Daoy (cell line): Measurements from ENCODE around the gene SEMA5A. TPM values are rescaled to one million over a fixed set of nuclear protein-coding genes. Genes with fewer than 3 reads are reported as not detected.
A peak's percentile ranks its signal among the peaks of the same experiment; 100 is the strongest.

Source experiments
- DNase-seq: peaks from one replicate; pipeline ENCODE4 v3.0.0-alpha.2; 2015; ENCODE audit warnings: low read depth
- total RNA-seq: library from RNA; depleted of rRNA; stranded (reverse); fragments of >200 nt; shearing (Covaris generic); gene quantifications from 2 replicates; pipeline ENCODE4 v1.2.3, GENCODE V29; 2014

The SEMA5A gene
- total RNA-seq, 1 experiment from 2014 or later = 0.23 TPM

GRCh38 chr5:9212605-9213004, 333.3 kb downstream of the SEMA5A start:
- no peak for DNase-seq

GRCh38 chr5:9209846-9210492, 335.9 kb downstream of the SEMA5A start:
- DNase-seq = no peak

GRCh38 chr5:9207817-9208418, 338.0 kb downstream of the SEMA5A start:
- no peak for DNase-seq

- no peak for DNase-seq
Measured at GRCh38 chr5:9202636-9203035, 343.2 kb downstream of the SEMA5A start.

GRCh38 chr5:9201761-9202160, 344.1 kb downstream of the SEMA5A start:
- DNase-seq = no peak

- DNase-seq = no peak
Measured at GRCh38 chr5:9201011-9201410, 344.9 kb downstream of the SEMA5A start.

- no peak for DNase-seq
Measured at GRCh38 chr5:9198394-9198793, 347.5 kb downstream of the SEMA5A start.

GRCh38 chr5:9197881-9198260, 348.0 kb downstream of the SEMA5A start:
- DNase-seq = no peak

- DNase-seq = peak; percentile 2
Measured at GRCh38 chr5:9196403-9197227, 349.3 kb downstream of the SEMA5A start.

GRCh38 chr5:9194509-9194908, 351.4 kb downstream of the SEMA5A start:
- no peak for DNase-seq

GRCh38 chr5:9192266-9192665, 353.6 kb downstream of the SEMA5A start:
- DNase-seq = no peak

GRCh38 chr5:9189681-9190080, 356.2 kb downstream of the SEMA5A start:
- no peak for DNase-seq

- DNase-seq = no peak
Measured at GRCh38 chr5:9188956-9189355, 356.9 kb downstream of the SEMA5A start.

- DNase-seq = peak; percentile 5
Measured at GRCh38 chr5:9188131-9188530, 357.7 kb downstream of the SEMA5A start.

- DNase-seq = no peak
Measured at GRCh38 chr5:9187614-9188013, 358.3 kb downstream of the SEMA5A start.

- no peak for DNase-seq
Measured at GRCh38 chr5:9186069-9186468, 359.8 kb downstream of the SEMA5A start.

GRCh38 chr5:9183992-9184391, 361.9 kb downstream of the SEMA5A start:
- no peak for DNase-seq

GRCh38 chr5:9182899-9183695, 362.8 kb downstream of the SEMA5A start:
- no peak for DNase-seq

GRCh38 chr5:9176641-9177040, 369.2 kb downstream of the SEMA5A start:
- DNase-seq = no peak

- no peak for DNase-seq
Measured at GRCh38 chr5:9174446-9174845, 371.4 kb downstream of the SEMA5A start.

GRCh38 chr5:9173281-9174048, 372.4 kb downstream of the SEMA5A start:
- DNase-seq = no peak
